Sigmoid colon (tissue), 7 donors: ENCODE results near the gene PLXNB2. TPM values are rescaled to one million over a fixed set of nuclear protein-coding genes. Genes with fewer than 3 reads are reported as not detected.

Experiments
- DNase-seq: peaks from one replicate; pipeline ENCODE4 v3.0.0-alpha.2; 2019
- H3K27ac ChIP-seq, 4 donors: fragments of 200-600 bp; sonication (generic); one replicate each; pipeline ENCODE4 v1.5.1; 2016 to 2019; ENCODE audit warnings: mild to moderate bottlenecking in 1 of 4
- H3K27me3 ChIP-seq, 3 donors: fragments of 200-600 bp; sonication (generic); one replicate each; pipeline ENCODE4 v1.5.1; 2019; ENCODE audit warnings: mild to moderate bottlenecking in 1 of 3
- H3K36me3 ChIP-seq, 4 donors: fragments of 200-600 bp; sonication (generic); one replicate each; pipeline ENCODE4 v1.5.1; 2016 to 2019
- H3K4me1 ChIP-seq, 4 donors: fragments of 200-600 bp; sonication (generic); one replicate each; pipeline ENCODE4 v1.5.1; 2017 to 2019
- H3K4me3 ChIP-seq, 4 donors: fragments of 200-600 bp; sonication (generic); one replicate each; pipeline ENCODE4 v1.5.1; 2017 to 2019; ENCODE audit warnings: mild to moderate bottlenecking in 2 of 4, moderate library complexity in 1 of 4
- H3K9me3 ChIP-seq, 4 donors: fragments of 200-600 bp in 3 of 4; sonication (generic) in 3 of 4; one replicate each; pipeline versions ENCODE4 v1.5.1 to v1.6.1; 2013 to 2019
- CTCF ChIP-seq, 4 experiments: fragments of 450-650 bp in 3 of 4; fragments of 200-600 bp in 1 of 4; IDR thresholded peaks; one replicate each; pipeline ENCODE4 v1.5.1; 2016 to 2019; ENCODE audit warnings: antibody characterized with exemption in 4 of 4, mild to moderate bottlenecking in 3 of 4, moderate library complexity in 2 of 4
- EP300 ChIP-seq, 4 donors: sonication (generic); formaldehyde crosslinking; IDR thresholded peaks; one replicate each; pipeline ENCODE4 v1.6.1; 2017; ENCODE audit warnings: antibody characterized with exemption in 4 of 4
- POLR2A ChIP-seq, 2 donors: fragments of 450-650 bp; IDR thresholded peaks; one replicate each; pipeline ENCODE4 v1.6.1; 2016; ENCODE audit warnings: antibody characterized with exemption in 2 of 2, mild to moderate bottlenecking in 2 of 2, moderate library complexity in 2 of 2
- POLR2AphosphoS5 ChIP-seq, 4 donors: sonication (generic); formaldehyde crosslinking; IDR thresholded peaks; one replicate each; pipeline ENCODE4 v1.6.1; 2017; ENCODE audit warnings: antibody characterized with exemption in 4 of 4
- WGBS, 2 donors: extraction: QIAGEN DNeasy Blood & Tissue Kit; methylation state at CpG; one replicate each; pipeline ENCODE4 v1.1.7; 2013; 5-methylcytosine and 5-hydroxymethylcytosine counted together
- intact Hi-C: fragments of 100-400 bp; cut with DNase I; formaldehyde crosslinking; loops from one replicate; pipeline ENCODE4 v1.15.1; 2023
- polyA plus RNA-seq, 3 donors: library from polyadenylated mRNA; stranded (reverse); fragments of 200-250 nt; gene quantifications; one replicate each; pipeline ENCODE4 v1.2.3, GENCODE V29; 2013
- total RNA-seq, 4 donors: library from RNA; depleted of rRNA; stranded (reverse); fragments of >200 nt; gene quantifications; one replicate each; pipeline ENCODE4 v1.1.0, GENCODE V29; 2016
- donor health status: healthy with polysubstance abuse.
- donor health status: Bipolar disorder and iron deficiency.
- donor health status: healthy.

The PLXNB2 gene
- total and polyA plus RNA-seq, 7 donors, result 18.6 to 150 (median 67.5) TPM

GRCh38 chr22:50257451-50258360, 49.7 kb downstream of the PLXNB2 start:
- no peak for DNase-seq
- WGBS, 2 donors, result 35 to 77% methylated on average over 31 of the region's 31 CpGs
- H3K4me1 ChIP-seq, result peaks cover 0 to 20% (median 18%) of the 10 kb centered on the region in 4 donors
- intact Hi-C loops, result no loop called here
- peaks cover 12 to 61% (median 36%) of the 10 kb centered on the region in 3 donors for H3K27me3 ChIP-seq
- no peak overlapping the region for H3K27ac ChIP-seq
- TF ChIP-seq POLR2AphosphoS5 (IDR thresholded peaks at IDR 0.05), result no peak
- no peak for TF ChIP-seq CTCF (IDR thresholded peaks at IDR 0.05)
- no peak for TF ChIP-seq EP300 (IDR thresholded peaks at IDR 0.05)
- TF ChIP-seq POLR2A (IDR thresholded peaks at IDR 0.05), result no peak
- H3K36me3 ChIP-seq, result no peaks in the 10 kb centered on the region
- H3K4me3 ChIP-seq, result no peak overlapping the region
- no peaks in the 10 kb centered on the region for H3K9me3 ChIP-seq

GRCh38 chr22:50257041-50257440, 50.4 kb downstream of the PLXNB2 start:
- WGBS, 2 donors, result 41 to 84% methylated on average over 16 of the region's 16 CpGs

GRCh38 chr22:50256258-50256862, 51.1 kb downstream of the PLXNB2 start:
- intact Hi-C loops, result no loop called here
- Histone ChIP-seq H3K4me3 (no peak overlapping the region), H3K9me3 (no peaks in the 10 kb centered on the region), H3K27ac (no peak overlapping the region), H3K4me1 (peaks cover 0 to 20% (median 18%) of the 10 kb centered on the region in 4 donors), H3K27me3 (peaks cover 0 to 48% (median 23%) of the 10 kb centered on the region in 3 donors), H3K36me3 (no peaks in the 10 kb centered on the region)
- WGBS, 2 donors, result 41 to 85% methylated on average over 12 of the region's 12 CpGs
- DNase-seq, result no peak
- TF ChIP-seq POLR2A (IDR thresholded peaks at IDR 0.05) (no peak), EP300 (IDR thresholded peaks at IDR 0.05) (no peak), POLR2AphosphoS5 (IDR thresholded peaks at IDR 0.05) (no peak), CTCF (IDR thresholded peaks at IDR 0.05) (no peak)

More at GRCh38 chr22:50257041-50257440, 50.4 kb downstream of the PLXNB2 start:
- no peaks in the 10 kb centered on the region for H3K36me3 ChIP-seq
- intact Hi-C loops, result no loop called here
- peaks cover 0 to 18% (median 17%) of the 10 kb centered on the region in 4 donors for H3K4me1 ChIP-seq
- H3K27ac ChIP-seq, result no peak overlapping the region
- TF ChIP-seq EP300 (IDR thresholded peaks at IDR 0.05) (no peak), POLR2A (IDR thresholded peaks at IDR 0.05) (no peak), POLR2AphosphoS5 (IDR thresholded peaks at IDR 0.05) (no peak), CTCF (IDR thresholded peaks at IDR 0.05) (no peak)
- no peak for DNase-seq
- H3K4me3 ChIP-seq, result no peak overlapping the region
- H3K27me3 ChIP-seq, result peaks cover 5 to 55% (median 29%) of the 10 kb centered on the region in 3 donors
- H3K9me3 ChIP-seq, result no peaks in the 10 kb centered on the region

GRCh38 chr22:50255607-50256006, 51.8 kb downstream of the PLXNB2 start:
- Histone ChIP-seq H3K36me3 (no peaks in the 10 kb centered on the region), H3K27ac (no peak overlapping the region), H3K4me1 (peaks cover 0 to 23% (median 16%) of the 10 kb centered on the region in 4 donors), H3K9me3 (no peaks in the 10 kb centered on the region), H3K4me3 (no peak overlapping the region), H3K27me3 (peaks cover 0 to 42% (median 20%) of the 10 kb centered on the region in 3 donors)
- DNase-seq, result no peak
- intact Hi-C loops, result no loop called here
- TF ChIP-seq CTCF (IDR thresholded peaks at IDR 0.05) (no peak), POLR2AphosphoS5 (IDR thresholded peaks at IDR 0.05) (no peak), EP300 (IDR thresholded peaks at IDR 0.05) (no peak), POLR2A (IDR thresholded peaks at IDR 0.05) (no peak)
- 84 to 93% methylated on average over 17 of the region's 17 CpGs for WGBS, 2 donors
